K562 (cell line): ENCODE data around the gene C19orf12. TPM values are rescaled to one million over a fixed set of nuclear protein-coding genes. Genes with fewer than 3 reads are reported as not detected.

Source experiments
- ARID2 ChIP-seq: fragments of 450-650 bp; IDR thresholded peaks from 2 replicates; pipeline ENCODE4 v1.6.1; 2017; ENCODE audit warnings: antibody characterized with exemption, mild to moderate bottlenecking
- ARID4B ChIP-seq: sonication (generic); formaldehyde crosslinking; IDR thresholded peaks from 2 replicates; pipeline ENCODE4 v1.8.0; 2022; ENCODE audit warnings: mild to moderate bottlenecking, missing genetic modification reagents
- CBFB ChIP-seq: sonication (generic); formaldehyde crosslinking; IDR thresholded peaks from 2 replicates; pipeline ENCODE4 v1.4.0; 2020; ENCODE audit warnings: mild to moderate bottlenecking, missing genetic modification reagents
- CHCHD3 ChIP-seq: fragments of 250-450 bp; sonication (Bioruptor Pico); IDR thresholded peaks from 2 replicates; pipeline ENCODE4 v2.1.2; 2022; ENCODE audit warnings: mild to moderate bottlenecking
- HNRNPUL1 ChIP-seq: fragments of 200-400 bp; formaldehyde crosslinking; IDR thresholded peaks from 2 replicates; pipeline ENCODE4 v1.6.1; 2017; ENCODE audit warnings: low read length
- HSF4 ChIP-seq: fragments of 250-450 bp; sonication (Bioruptor Pico); IDR thresholded peaks from 2 replicates; pipeline ENCODE4 v2.1.2; 2022; ENCODE audit warnings: mild to moderate bottlenecking, moderate library complexity, borderline replicate concordance
- MTA1 ChIP-seq: fragments of 450-650 bp; IDR thresholded peaks from 2 replicates; pipeline ENCODE4 v1.6.1; 2017; ENCODE audit warnings: borderline replicate concordance
- POLR3G ChIP-seq: IDR thresholded peaks from 2 replicates; pipeline ENCODE4 v1.6.1; 2011; ENCODE audit not compliant: insufficient read length, insufficient replicate concordance; ENCODE audit errors: extremely low read depth
- PRMT5 ChIP-seq: sonication (generic); formaldehyde crosslinking; IDR thresholded peaks from 2 replicates; pipeline ENCODE4 v1.5.0; 2020; ENCODE audit warnings: missing genetic modification reagents
- PTBP1 ChIP-seq: fragments of 200-400 bp; formaldehyde crosslinking; IDR thresholded peaks from 2 replicates; pipeline ENCODE4 v1.6.1; 2017; ENCODE audit warnings: low read depth, low read length
- SAFB ChIP-seq: fragments of 200-400 bp; formaldehyde crosslinking; IDR thresholded peaks from 2 replicates; pipeline ENCODE4 v1.6.1; 2017; ENCODE audit warnings: low read depth, low read length, borderline replicate concordance
- SRSF3 ChIP-seq: fragments of 200-400 bp; formaldehyde crosslinking; IDR thresholded peaks from 2 replicates; pipeline ENCODE4 v1.6.1; 2016; ENCODE audit warnings: mild to moderate bottlenecking, low read length, moderate library complexity; ENCODE audit not compliant: insufficient read depth
- THRAP3 ChIP-seq: fragments of 450-650 bp; IDR thresholded peaks from 2 replicates; pipeline ENCODE4 v1.6.1; 2016; ENCODE audit warnings: mild to moderate bottlenecking, inconsistent platforms, borderline replicate concordance
- ZFP91 ChIP-seq: sonication (generic); formaldehyde crosslinking; IDR thresholded peaks from 2 replicates; pipeline ENCODE4 v1.8.0; 2022; ENCODE audit warnings: mild to moderate bottlenecking, missing genetic modification reagents
- ZNF134 ChIP-seq: fragments of 250-450 bp; sonication (Bioruptor Pico); conservative IDR thresholded peaks from 2 replicates; pipeline ENCODE4 v1.4.0; 2020
- ZNF639 ChIP-seq, 2 experiments: fragments of 200-800 bp in 1 of 2; sonication (Bioruptor generic) in 1 of 2; sonication (generic) in 1 of 2; formaldehyde crosslinking in 1 of 2; IDR thresholded peaks in 1 of 2; conservative IDR thresholded peaks in 1 of 2; 2 replicates each; pipeline versions ENCODE4 v1.5.0 to v1.6.1; 2016 to 2020; ENCODE audit warnings: missing compliant biosample characterization in 1 of 2, missing genetic modification characterization in 1 of 2, missing genetic modification reagents in 1 of 2
- polyA plus RNA-seq, 8 experiments: library from polyadenylated mRNA; depleted of rRNA in 4 of 8; stranded (reverse) in 5 of 8; unstranded in 3 of 8; fragments of >200 nt; fragmentation: Nextera tagmentation in 2 of 8; fragmentation: Illumina TruSeq in 1 of 8; extraction: Ambion mirVana in 2 of 8; extraction: Trizol in 1 of 8; gene quantifications; 2 replicates each; pipeline versions ENCODE4 v1.2.1 to v1.2.3, GENCODE V29; 2011 to 2014; ENCODE audit warnings: inconsistent platforms in 1 of 8, missing spikeins in 1 of 8
- total RNA-seq, 7 experiments: library from RNA; depleted of rRNA in 6 of 7; stranded (reverse); fragments of >200 nt in 6 of 7; fragmentation: Illumina TruSeq in 2 of 7; extraction: Trizol in 2 of 7; gene quantifications; 2 replicates each; pipeline versions ENCODE4 v1.2.1 to v1.2.3, GENCODE V29; 2011 to 2021; ENCODE audit warnings: low replicate concordance in 1 of 7

C19orf12 gene
- total and polyA plus RNA-seq, 9 of the 15 experiments (the other 6 are each of a cell fraction or from before 2014, with no cell fraction given) = 1.9 to 14.5 (median 10.2) TPM

- TF ChIP-seq ZNF134 (CRISPR knock-in tag) (no peak), ZFP91 (no peak), SRSF3 (no peak), MTA1 (no peak), CBFB (no peak), PRMT5 (CRISPR knock-in tag) (no peak), ARID4B (no peak), CHCHD3 (CRISPR knock-in tag) (no peak), ARID2 (no peak), SAFB (no peak), PTBP1 (no peak), ZNF639 (CRISPR knock-in tag; conservative IDR thresholded peaks at IDR 0.05 in 1 of 2, IDR thresholded peaks at IDR 0.05 in 1 of 2) (peak in 1 of 2 experiments; percentile 60; a peak in 2 of 4 replicates), THRAP3 (no peak), HSF4 (CRISPR knock-in tag) (peak; percentile 64; the same call in 1 of the 2 replicates), POLR3G (no peak), HNRNPUL1 (no peak)
Measured at GRCh38 chr19:29687897-29688728, 26.9 kb downstream of the C19orf12 start (continued).
